ENCODE results near the gene ARG2.

Gene ARG2

GRCh38 chr14:67695394-67695949, 75.8 kb downstream of the ARG2 start, which contains the start of gene RDH11:
RDH11 (minus strand) TSS chr14:67695764; CDS start chr14:67695703, 61 bp downstream.
- DNase-seq, result peak; percentile 86

GRCh38 chr14:67697006-67697405, 77.3 kb downstream of the ARG2 start:
- no peak for DNase-seq

- DNase-seq, result no peak
Observed at GRCh38 chr14:67698179-67698578, 78.5 kb downstream of the ARG2 start.

All from CD4-positive, alpha-beta T cell treated with Interleukin-15 for 1 hour (primary cell).